HEK293 (cell line): ENCODE results near the gene PLK5.
A peak's percentile ranks its signal among the peaks of the same experiment; 100 is the strongest.

Source experiments
- CTCF ChIA-PET: fragments of 350-600 bp; formaldehyde crosslinking; extraction: SDS; loops from one replicate; lab custom pipeline; 2021; ENCODE audit warnings: antibody characterized with exemption; lab: Yijun Ruan, JAX
- POLR2A ChIA-PET: fragments of 300-600 bp; formaldehyde crosslinking; extraction: SDS; loops from one replicate; lab custom pipeline; 2020; ENCODE audit warnings: antibody characterized with exemption, inconsistent platforms; lab: Yijun Ruan, JAX
- H3K27ac ChIP-seq: fragments of 200-500 bp; sonication (Bioruptor generic); 2 replicates; pipeline ENCODE4 v1.5.1; 2014; ENCODE audit warnings: low read depth, low read length, control low read depth, inconsistent platforms; ENCODE audit errors: extremely low read depth
- H3K36me3 ChIP-seq, 2 experiments: fragments of 200-500 bp in 1 of 2; sonication (Bioruptor generic) in 1 of 2; 1 replicate in 1 of 2; 2 replicates in 1 of 2; pipeline ENCODE4 v1.5.1; 2014 to 2017; ENCODE audit warnings: inconsistent platforms in 2 of 2, low read length in 2 of 2; ENCODE audit not compliant: control insufficient read depth in 2 of 2, insufficient read depth in 1 of 2
- H3K4me1 ChIP-seq: fragments of 200-500 bp; sonication (Bioruptor generic); 2 replicates; pipeline ENCODE4 v1.5.1; 2014; ENCODE audit warnings: mild to moderate bottlenecking, low read length, inconsistent platforms; ENCODE audit not compliant: control insufficient read depth, insufficient read depth
- H3K4me3 ChIP-seq: 2 replicates; pipeline ENCODE4 v1.5.1; 2011; ENCODE audit warnings: low read depth, mild to moderate bottlenecking, control low read depth, low read length, moderate library complexity
- H3K9me3 ChIP-seq: fragments of 200-500 bp; sonication (Bioruptor generic); 2 replicates; pipeline ENCODE4 v1.5.1; 2014; ENCODE audit warnings: low read depth, low read length, inconsistent platforms; ENCODE audit not compliant: control insufficient read depth, insufficient read depth
- CTCF ChIP-seq: fragments of 450-650 bp; formaldehyde crosslinking; IDR thresholded peaks from 2 replicates; pipeline ENCODE4 v1.5.1; 2016; ENCODE audit warnings: missing biosample characterization, missing genetic modification characterization
- EGR2 ChIP-seq: fragments of 450-650 bp; formaldehyde crosslinking; IDR thresholded peaks from 2 replicates; pipeline ENCODE4 v1.5.1; 2016; ENCODE audit warnings: low read depth, missing biosample characterization, missing genetic modification characterization
- IKZF3 ChIP-seq: fragments of 450-650 bp; IDR thresholded peaks from 2 replicates; pipeline ENCODE4 v1.5.0; 2018; ENCODE audit warnings: missing biosample characterization, mild to moderate bottlenecking, missing genetic modification characterization, moderate library complexity
- OSR2 ChIP-seq: fragments of 450-650 bp; formaldehyde crosslinking; IDR thresholded peaks from 2 replicates; pipeline ENCODE4 v1.5.1; 2016; ENCODE audit warnings: missing biosample characterization, missing genetic modification characterization
- RBAK ChIP-seq: fragments of 450-650 bp; formaldehyde crosslinking; IDR thresholded peaks from 2 replicates; pipeline ENCODE4 v1.5.1; 2016; ENCODE audit warnings: missing biosample characterization, missing genetic modification characterization
- SP2 ChIP-seq: fragments of 450-650 bp; formaldehyde crosslinking; IDR thresholded peaks from 2 replicates; pipeline ENCODE4 v1.5.1; 2016; ENCODE audit warnings: missing biosample characterization, missing genetic modification characterization
- TCF7L2 ChIP-seq: IDR thresholded peaks from 2 replicates; pipeline ENCODE4 v1.6.1; 2011; ENCODE audit warnings: low read depth, mild to moderate bottlenecking, inconsistent platforms, low read length, moderate library complexity, borderline replicate concordance
- ZBTB1 ChIP-seq: fragments of 450-650 bp; formaldehyde crosslinking; IDR thresholded peaks from 2 replicates; pipeline ENCODE4 v1.5.1; 2016; ENCODE audit warnings: missing biosample characterization, missing genetic modification characterization
- ZBTB26 ChIP-seq: fragments of 450-650 bp; formaldehyde crosslinking; optimal IDR thresholded peaks from 2 replicates; pipeline ENCODE3; 2016; ENCODE audit warnings: missing biosample characterization, mild to moderate bottlenecking, missing genetic modification characterization
- ZFP41 ChIP-seq: fragments of 450-650 bp; formaldehyde crosslinking; IDR thresholded peaks from 2 replicates; pipeline ENCODE4 v1.5.1; 2016; ENCODE audit warnings: missing biosample characterization, missing genetic modification characterization, borderline replicate concordance
- ZNF121 ChIP-seq: fragments of 450-650 bp; formaldehyde crosslinking; IDR thresholded peaks from 2 replicates; pipeline ENCODE4 v1.5.1; 2016; ENCODE audit warnings: missing biosample characterization, missing genetic modification characterization
- ZNF174 ChIP-seq: fragments of 450-650 bp; formaldehyde crosslinking; IDR thresholded peaks from 2 replicates; pipeline ENCODE4 v1.5.0; 2017; ENCODE audit warnings: missing biosample characterization, mild to moderate bottlenecking, missing genetic modification characterization
- ZNF175 ChIP-seq: fragments of 450-650 bp; formaldehyde crosslinking; IDR thresholded peaks from 2 replicates; pipeline ENCODE4 v1.5.1; 2016; ENCODE audit warnings: missing biosample characterization, missing genetic modification characterization
- ZNF23 ChIP-seq: fragments of 450-650 bp; formaldehyde crosslinking; IDR thresholded peaks from 2 replicates; pipeline ENCODE4 v1.5.1; 2016; ENCODE audit warnings: missing biosample characterization, missing genetic modification characterization, borderline replicate concordance
- ZNF239 ChIP-seq: fragments of 450-650 bp; formaldehyde crosslinking; IDR thresholded peaks from 2 replicates; pipeline ENCODE4 v1.5.1; 2016; ENCODE audit warnings: missing biosample characterization, missing genetic modification characterization
- ZNF335 ChIP-seq: fragments of 450-650 bp; formaldehyde crosslinking; conservative IDR thresholded peaks from 2 replicates; pipeline ENCODE4 v1.5.1; 2016; ENCODE audit warnings: missing biosample characterization, missing genetic modification characterization
- ZNF394 ChIP-seq: fragments of 450-650 bp; formaldehyde crosslinking; IDR thresholded peaks from 2 replicates; pipeline ENCODE4 v1.5.1; 2016; ENCODE audit warnings: missing biosample characterization, missing genetic modification characterization, mild to moderate bottlenecking, moderate library complexity, borderline replicate concordance
- ZNF513 ChIP-seq: fragments of 450-650 bp; IDR thresholded peaks from 2 replicates; pipeline ENCODE4 v1.5.1; 2018; ENCODE audit warnings: missing biosample characterization, missing genetic modification characterization
- ZNF518A ChIP-seq: fragments of 450-650 bp; formaldehyde crosslinking; conservative IDR thresholded peaks from 2 replicates; pipeline ENCODE4 v1.5.1; 2016; ENCODE audit warnings: low read depth, missing biosample characterization, missing genetic modification characterization
- ZNF544 ChIP-seq: fragments of 450-650 bp; formaldehyde crosslinking; IDR thresholded peaks from 2 replicates; pipeline ENCODE4 v1.5.0; 2017; ENCODE audit warnings: missing biosample characterization, missing genetic modification characterization
- ZNF558 ChIP-seq: fragments of 450-650 bp; formaldehyde crosslinking; IDR thresholded peaks from 2 replicates; pipeline ENCODE4 v1.5.1; 2016; ENCODE audit warnings: missing biosample characterization, missing genetic modification characterization
- ZNF654 ChIP-seq: fragments of 450-650 bp; formaldehyde crosslinking; IDR thresholded peaks from 2 replicates; pipeline ENCODE4 v1.5.1; 2016; ENCODE audit warnings: low read depth, missing biosample characterization, missing genetic modification characterization
- ZNF670 ChIP-seq: fragments of 450-650 bp; formaldehyde crosslinking; IDR thresholded peaks from 2 replicates; pipeline ENCODE4 v1.5.1; 2016; ENCODE audit warnings: missing biosample characterization, missing genetic modification characterization, low read depth
- ZNF76 ChIP-seq: fragments of 450-650 bp; formaldehyde crosslinking; IDR thresholded peaks from 2 replicates; pipeline ENCODE4; 2016; ENCODE audit warnings: low read depth, missing biosample characterization, missing genetic modification characterization, borderline replicate concordance
- ZSCAN18 ChIP-seq: fragments of 450-650 bp; formaldehyde crosslinking; IDR thresholded peaks from 2 replicates; pipeline ENCODE4 v1.5.1; 2016; ENCODE audit warnings: missing biosample characterization, missing genetic modification characterization

The PLK5 gene

GRCh38 chr19:1577929-1578618 lies 54.2 kb downstream of the PLK5 start:
- no peak overlapping the region for H3K27ac ChIP-seq
- CTCF ChIA-PET: no interaction called here
- peaks cover 22 to 61% of the 10 kb centered on the region in 2 experiments for H3K36me3 ChIP-seq
- H3K9me3 ChIP-seq: no peaks in the 10 kb centered on the region
- H3K4me1 ChIP-seq: no peaks in the 10 kb centered on the region
- H3K4me3 ChIP-seq: no peak overlapping the region
- TF ChIP-seq ZNF239 (tag by site-specific recombination) (no peak), OSR2 (no peak), IKZF3 (tag by site-specific recombination) (peak; percentile 37; the same call in 1 of the 2 replicates), ZBTB1 (tag by site-specific recombination) (no peak), RBAK (no peak), ZNF76 (tag by site-specific recombination) (no peak), TCF7L2 (no peak), ZNF654 (tag by site-specific recombination) (no peak), ZNF558 (tag by site-specific recombination) (no peak), CTCF (no peak), ZSCAN18 (tag by site-specific recombination) (no peak), SP2 (tag by site-specific recombination) (0 out of 2 replicates have a peak, but pooled peaks have one; percentile 9), ZNF513 (tag by site-specific recombination) (peak; percentile 84), ZFP41 (tag by site-specific recombination) (no peak), ZBTB26 (tag by site-specific recombination) (no peak), ZNF544 (no peak)
- TF ChIP-seq, all 188 proteins: peak for 3
- POLR2A ChIA-PET: interaction anchor here (1.5 kb wide), 1 partner anchor 9 kb away, joined by 5 read pairs; no protein-coding TSS in a partner anchor

GRCh38 chr19:1579222-1579621 lies 55.3 kb downstream of the PLK5 start:
- no peak overlapping the region for H3K4me3 ChIP-seq
- ChIA-PET CTCF (no interaction called here), POLR2A (interaction anchor here (0.6 to 1.5 kb wide), 3 partner anchors 8 to 310 kb away, joined by 4 to 7 read pairs (median 5); partner anchors contain the start of gene CIRBP)
- TF ChIP-seq ZNF174 (tag by site-specific recombination): no peak
- 0 out of 2 replicates have a peak, but pooled peaks have one; percentile 37 for TF ChIP-seq ZNF394 (tag by site-specific recombination)
- no peak for TF ChIP-seq ZNF23 (tag by site-specific recombination)
- TF ChIP-seq ZNF175 (tag by site-specific recombination): no peak
- TF ChIP-seq ZNF335 (tag by site-specific recombination): peak; percentile 47
- TF ChIP-seq ZNF518A: no peak
- no peak for TF ChIP-seq ZNF670 (tag by site-specific recombination)
- TF ChIP-seq ZNF121 (tag by site-specific recombination): no peak
- TF ChIP-seq EGR2 (tag by site-specific recombination): peak; percentile 27; the same call in 1 of the 2 replicates

More at GRCh38 chr19:1579222-1579621, 55.3 kb downstream of the PLK5 start:
- no peaks in the 10 kb centered on the region for H3K4me1 ChIP-seq
- no peaks in the 10 kb centered on the region for H3K9me3 ChIP-seq
- H3K27ac ChIP-seq: no peak overlapping the region
- peaks cover 25 to 69% of the 10 kb centered on the region in 2 experiments for H3K36me3 ChIP-seq
